ENCODE data around the gene MND1.
A peak's percentile ranks its signal among the peaks of the same experiment; 100 is the strongest.

MND1 gene

GRCh38 chr4:153398713-153399112 lies 54.2 kb downstream of the MND1 start:
- no peak for DNase-seq (ENCODE audit: low read depth)
- TF ChIP-seq CTCF (conservative IDR thresholded peaks at IDR 0.05; ENCODE audit: low read depth, low read length) = no peak
- H3K4me3 ChIP-seq (ENCODE audit: low read depth, low read length) = no peak overlapping the region

DNA sequence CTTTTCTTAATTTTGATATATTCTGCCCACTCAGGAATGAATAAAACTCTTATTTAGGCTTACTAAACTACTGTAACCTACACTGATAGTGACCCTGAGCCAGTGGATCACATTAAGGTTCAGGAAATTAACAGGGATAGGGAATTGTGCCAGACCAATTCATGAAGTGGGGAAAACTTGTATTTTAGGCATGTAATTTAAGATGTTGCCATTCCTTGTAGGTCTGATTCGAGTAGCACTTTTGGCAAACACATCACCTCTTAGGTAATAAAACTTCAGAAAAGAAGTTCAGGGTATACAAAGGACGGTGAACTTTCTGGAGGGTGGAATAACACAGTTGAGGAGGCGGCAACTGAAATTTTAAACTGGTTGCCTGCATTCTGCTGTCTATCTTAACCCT lies 54.9 kb downstream of the MND1 start:
- no peak overlapping the region for H3K4me3 ChIP-seq (ENCODE audit: low read depth, low read length)
- DNase-seq (ENCODE audit: low read depth) = no peak
- no peak for TF ChIP-seq CTCF (conservative IDR thresholded peaks at IDR 0.05; ENCODE audit: low read depth, low read length)

GRCh38 chr4:153401501-153401900 lies 57.0 kb downstream of the MND1 start:
- no peak for TF ChIP-seq CTCF (conservative IDR thresholded peaks at IDR 0.05; ENCODE audit: low read depth, low read length)
- no peak overlapping the region for H3K4me3 ChIP-seq (ENCODE audit: low read depth, low read length)
- no peak for DNase-seq (ENCODE audit: low read depth)

DNA sequence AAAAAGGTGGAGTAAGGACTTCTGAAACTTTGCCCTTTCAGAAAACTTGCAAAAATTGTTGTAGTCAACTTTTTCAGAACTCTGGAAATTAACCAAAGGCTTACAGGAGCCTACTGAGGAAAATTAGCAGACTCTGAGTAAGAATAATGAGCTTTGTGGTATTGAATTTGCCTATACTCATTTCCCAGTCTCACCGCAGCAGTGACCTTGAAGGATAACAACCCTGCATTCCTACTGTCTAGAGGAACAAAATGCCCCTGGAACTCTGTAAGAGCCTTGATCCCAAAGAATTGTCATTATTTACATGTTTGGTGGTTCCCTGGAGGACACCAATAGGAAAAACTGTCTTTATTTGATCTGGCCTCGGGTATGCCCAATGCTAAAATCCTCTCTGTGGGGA lies 57.9 kb downstream of the MND1 start:
- peak; percentile 50 for DNase-seq (ENCODE audit: low read depth)
- H3K4me3 ChIP-seq (ENCODE audit: low read depth, low read length) = no peak overlapping the region
- TF ChIP-seq CTCF (conservative IDR thresholded peaks at IDR 0.05; ENCODE audit: low read depth, low read length) = no peak

- H3K4me3 ChIP-seq (ENCODE audit: low read depth, low read length) = no peak overlapping the region
- no peak for DNase-seq (ENCODE audit: low read depth)
- TF ChIP-seq CTCF (conservative IDR thresholded peaks at IDR 0.05; ENCODE audit: low read depth, low read length) = no peak
Observed at GRCh38 chr4:153403726-153404125, 59.2 kb downstream of the MND1 start.

GRCh38 chr4:153407906-153408305 lies 63.4 kb downstream of the MND1 start:
- H3K4me3 ChIP-seq (ENCODE audit: low read depth, low read length) = no peak overlapping the region
- no peak for TF ChIP-seq CTCF (conservative IDR thresholded peaks at IDR 0.05; ENCODE audit: low read depth, low read length)
- no peak for DNase-seq (ENCODE audit: low read depth)

GRCh38 chr4:153408932-153409331 lies 64.4 kb downstream of the MND1 start:
- no peak overlapping the region for H3K4me3 ChIP-seq (ENCODE audit: low read depth, low read length)
- DNase-seq (ENCODE audit: low read depth) = no peak
- TF ChIP-seq CTCF (conservative IDR thresholded peaks at IDR 0.05; ENCODE audit: low read depth, low read length) = no peak
